ENCODE results near the gene CABCOCO1.

GRCh38 chr10:61775111-61775510, 112.4 kb downstream of the CABCOCO1 start:
- TF ChIP-seq CTCF (conservative IDR thresholded peaks at IDR 0.05; ENCODE audit: low read depth, low read length) (no peak), EZH2 (IDR thresholded peaks at IDR 0.05; ENCODE audit: borderline replicate concordance, low read depth, low read length, poor library complexity, severe bottlenecking) (no peak)

Measured in A673 (cell line).